Measurements from ENCODE around the gene EML1.

The EML1 gene

GRCh38 chr14:99831903-99832685 is 38.9 kb downstream of the EML1 start:
- no peak for DNase-seq

- DNase-seq: no peak
Measured at GRCh38 chr14:99837822-99838221, 44.6 kb downstream of the EML1 start.

GRCh38 chr14:99838639-99839134 is 45.5 kb downstream of the EML1 start:
- no peak for DNase-seq

GRCh38 chr14:99839696-99840095 is 46.5 kb downstream of the EML1 start:
- DNase-seq: no peak

GRCh38 chr14:99840265-99840664 is 47.1 kb downstream of the EML1 start:
- DNase-seq: no peak

- no peak for DNase-seq
Measured at GRCh38 chr14:99840774-99841305, 47.6 kb downstream of the EML1 start.

- no peak for DNase-seq
Measured at GRCh38 chr14:99841436-99842071, 48.3 kb downstream of the EML1 start.

- no peak for DNase-seq
Measured at GRCh38 chr14:99842141-99842540, 48.9 kb downstream of the EML1 start.

DNA sequence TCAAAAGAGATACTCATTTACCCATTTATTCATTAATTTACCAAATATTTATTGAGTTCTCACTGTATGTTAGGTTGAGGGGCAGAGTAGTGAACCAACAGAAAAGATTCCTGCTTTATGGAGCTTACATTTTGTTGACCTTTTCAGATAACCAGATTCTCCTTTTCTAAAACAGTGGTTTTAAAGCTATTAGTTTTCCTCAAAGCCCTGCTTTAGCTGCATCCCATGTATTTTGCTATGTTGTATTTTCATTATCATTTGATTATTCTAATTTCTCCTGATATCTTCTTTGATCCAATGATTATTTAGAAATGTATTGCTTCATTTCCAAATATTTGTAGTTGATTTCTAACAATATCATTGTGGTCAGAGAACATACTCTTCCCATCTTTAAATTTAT is 53.6 kb downstream of the EML1 start:
- no peak for DNase-seq

- DNase-seq: no peak
Measured at GRCh38 chr14:99850709-99851108, 57.5 kb downstream of the EML1 start.

DNA sequence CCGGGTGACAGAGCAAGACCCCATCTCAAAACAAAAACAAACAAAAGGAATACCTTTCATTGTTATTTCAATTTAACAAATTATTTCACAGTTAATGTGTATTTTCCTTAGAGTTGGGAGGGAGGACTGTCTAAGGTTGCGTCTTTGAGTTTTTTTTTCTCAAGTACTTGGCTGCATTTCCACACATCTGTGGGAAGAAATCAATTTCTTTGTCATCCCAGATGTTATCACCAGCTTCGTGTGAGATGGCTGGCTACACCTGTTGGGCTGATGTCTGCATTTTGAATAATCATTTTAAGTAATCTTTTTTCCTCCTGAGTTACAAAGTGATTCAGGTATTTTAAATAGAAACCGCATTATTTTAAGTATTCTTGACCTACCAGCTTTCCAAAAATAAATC is 59.4 kb downstream of the EML1 start:
- DNase-seq: no peak

GRCh38 chr14:99853206-99853605 is 60.0 kb downstream of the EML1 start:
- no peak for DNase-seq

DNA sequence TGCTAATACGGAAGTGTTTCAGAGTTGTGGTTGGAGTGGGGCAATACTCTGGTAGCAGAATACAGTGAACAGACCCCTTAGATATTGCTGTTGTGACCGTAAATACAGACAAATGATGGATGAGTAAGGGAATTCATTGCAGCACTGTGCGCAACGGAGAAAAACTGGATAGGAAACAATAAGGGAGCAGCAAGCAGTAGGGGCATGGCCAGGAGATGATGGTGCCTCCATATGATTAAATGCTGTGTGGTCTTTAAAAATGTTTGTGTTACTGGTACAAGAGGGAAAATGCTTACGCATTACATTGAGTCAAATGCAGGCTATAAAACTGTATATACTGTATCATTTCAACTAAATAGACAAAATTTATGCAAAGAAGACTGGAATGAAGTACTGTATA is 61.6 kb downstream of the EML1 start:
- no peak for DNase-seq

- DNase-seq: no peak
Measured at GRCh38 chr14:99855271-99855670, 62.1 kb downstream of the EML1 start.

DNA sequence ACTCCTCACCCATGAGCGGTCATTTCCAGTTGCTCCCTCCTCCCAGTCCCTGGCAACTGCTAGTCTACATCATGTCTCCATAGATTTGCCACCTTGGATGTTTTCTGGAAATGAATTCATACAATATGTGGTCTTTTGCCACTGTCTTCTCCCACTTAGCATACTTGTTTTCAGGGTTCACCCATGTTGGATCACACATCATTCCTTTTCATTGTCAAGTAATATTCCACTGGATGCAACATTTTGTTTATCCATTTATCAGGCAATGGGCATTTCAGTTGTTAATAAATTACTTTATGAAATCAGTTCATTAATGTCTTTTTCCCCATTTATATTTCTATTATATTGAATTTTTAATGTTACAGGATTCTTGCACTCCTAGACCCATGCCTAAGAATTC is 64.3 kb downstream of the EML1 start:
- no peak for DNase-seq

DNA sequence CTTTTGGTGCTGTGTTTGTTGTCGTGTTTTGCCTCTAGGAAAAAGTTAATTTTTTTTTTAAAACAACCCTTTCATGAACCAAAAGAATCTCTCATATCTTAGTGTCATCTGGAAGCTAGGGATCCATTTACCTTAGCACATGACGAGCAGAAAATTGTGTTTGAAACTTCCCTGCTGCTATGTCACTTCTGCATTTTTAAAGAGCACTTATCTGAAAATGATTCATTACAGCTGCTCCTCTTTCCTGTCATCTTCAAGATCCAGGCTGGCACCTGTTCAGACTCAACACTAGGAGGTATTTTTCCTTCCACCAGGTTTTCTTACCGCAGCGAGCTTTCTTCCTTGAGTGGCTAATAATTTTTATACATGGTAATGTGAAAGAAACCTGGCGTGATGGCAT is 67.0 kb downstream of the EML1 start:
- DNase-seq: no peak

DNA sequence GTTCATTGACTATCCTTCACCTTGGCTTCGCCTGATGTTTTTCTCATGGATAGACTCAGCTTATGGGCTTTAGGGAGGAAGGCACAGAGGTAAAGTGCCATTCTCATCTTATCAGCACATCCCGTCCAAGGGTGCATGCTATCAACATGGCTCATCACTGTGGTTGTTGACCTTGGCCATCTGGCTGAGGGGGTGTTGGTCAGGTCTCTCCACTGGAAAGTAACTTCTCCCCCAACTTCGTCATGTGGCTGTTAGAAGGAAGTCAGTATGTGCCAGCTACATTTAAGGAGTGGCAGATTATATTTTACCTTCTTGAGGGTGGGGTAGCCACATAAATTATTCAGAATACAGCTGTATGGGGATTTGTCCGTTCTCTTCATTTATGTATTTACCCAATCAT is 68.9 kb downstream of the EML1 start:
- no peak for DNase-seq

DNA sequence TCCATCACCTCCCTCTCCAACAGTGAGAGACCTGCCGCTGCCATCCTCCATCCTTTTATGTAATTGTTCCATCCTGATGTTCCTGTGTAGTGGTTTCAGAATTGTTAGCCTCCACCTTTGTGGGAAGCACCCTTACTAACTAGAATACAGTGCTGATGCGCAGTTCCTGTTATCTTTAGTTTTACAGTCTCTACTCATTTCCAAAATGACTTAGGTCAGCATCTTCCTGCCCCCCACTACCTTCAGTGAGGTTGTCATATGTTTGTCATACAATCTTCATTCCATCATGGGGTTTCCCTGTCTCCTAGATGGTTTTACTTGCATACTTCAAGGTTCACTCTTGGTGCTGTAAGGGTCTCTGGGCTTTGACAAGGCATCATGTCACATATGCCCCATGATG is 69.8 kb downstream of the EML1 start:
- DNase-seq: no peak

DNA sequence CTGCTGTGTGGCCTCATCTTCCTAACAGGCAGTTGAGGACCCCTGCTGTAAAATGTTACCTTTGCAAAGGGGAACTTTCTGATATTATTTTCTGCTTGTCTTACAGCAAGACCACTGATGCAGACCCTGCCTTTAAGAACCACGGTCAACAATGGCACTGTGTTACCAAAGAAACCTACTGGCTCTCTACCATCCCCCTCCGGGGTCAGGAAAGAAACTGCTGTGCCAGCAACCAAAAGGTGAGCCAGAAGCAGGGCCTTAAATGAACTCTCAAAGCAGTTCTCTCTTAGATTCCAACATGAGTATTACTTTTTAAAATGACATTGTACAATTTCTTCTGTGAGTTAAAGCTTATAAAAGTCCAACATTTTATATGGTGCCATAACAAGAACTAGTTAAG is 72.2 kb downstream of the EML1 start:
- DNase-seq: no peak

GRCh38 chr14:99870617-99871016 is 77.4 kb downstream of the EML1 start:
- no peak for DNase-seq

- DNase-seq: no peak
Measured at GRCh38 chr14:99871771-99872170, 78.6 kb downstream of the EML1 start.

DNA sequence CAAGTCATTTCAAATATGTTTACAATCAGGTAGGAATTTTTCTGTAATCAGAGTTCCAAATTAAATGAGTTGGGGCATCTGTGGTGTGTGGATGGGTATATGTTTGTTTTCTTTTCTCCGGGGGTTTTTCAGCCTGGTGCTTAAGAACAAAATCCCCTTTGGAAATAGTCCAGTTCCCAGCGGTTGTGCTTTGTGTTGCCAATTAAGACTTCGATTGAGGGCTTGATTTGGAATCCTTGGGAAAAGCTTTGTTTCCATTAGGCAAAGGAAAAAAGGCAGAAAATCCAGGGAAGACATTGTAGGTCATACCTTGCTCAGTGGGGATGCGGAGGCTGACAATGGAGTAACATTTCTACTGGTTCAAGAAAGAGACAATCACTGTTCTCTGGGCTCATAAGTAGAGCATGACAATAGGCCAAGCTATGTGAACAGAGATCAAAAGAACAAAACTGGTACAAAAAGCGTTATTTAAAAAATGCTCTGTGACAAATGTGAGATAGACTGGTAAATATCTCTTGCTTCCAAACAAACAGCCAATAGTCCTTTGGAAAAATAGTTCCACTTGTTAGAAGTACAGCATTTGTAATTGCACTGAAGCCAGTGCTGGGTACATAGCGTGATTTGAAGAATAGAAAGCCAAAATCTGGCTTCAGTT is 79.7 kb downstream of the EML1 start:
- DNase-seq: no peak

- DNase-seq: no peak
Measured at GRCh38 chr14:99873653-99874052, 80.4 kb downstream of the EML1 start.

GRCh38 chr14:99874306-99874705 is 81.1 kb downstream of the EML1 start:
- DNase-seq: no peak

All from central memory CD4-positive, alpha-beta T cell (primary cell).